ENCODE data around the gene DCUN1D4. TPM values are rescaled to one million over a fixed set of nuclear protein-coding genes. Genes with fewer than 3 reads are reported as not detected.
A peak's percentile ranks its signal among the peaks of the same experiment; 100 is the strongest.

DCUN1D4 gene
- total and polyA plus RNA-seq, 4 donors, result 15.2 to 33.9 (median 21.8) TPM

DNA sequence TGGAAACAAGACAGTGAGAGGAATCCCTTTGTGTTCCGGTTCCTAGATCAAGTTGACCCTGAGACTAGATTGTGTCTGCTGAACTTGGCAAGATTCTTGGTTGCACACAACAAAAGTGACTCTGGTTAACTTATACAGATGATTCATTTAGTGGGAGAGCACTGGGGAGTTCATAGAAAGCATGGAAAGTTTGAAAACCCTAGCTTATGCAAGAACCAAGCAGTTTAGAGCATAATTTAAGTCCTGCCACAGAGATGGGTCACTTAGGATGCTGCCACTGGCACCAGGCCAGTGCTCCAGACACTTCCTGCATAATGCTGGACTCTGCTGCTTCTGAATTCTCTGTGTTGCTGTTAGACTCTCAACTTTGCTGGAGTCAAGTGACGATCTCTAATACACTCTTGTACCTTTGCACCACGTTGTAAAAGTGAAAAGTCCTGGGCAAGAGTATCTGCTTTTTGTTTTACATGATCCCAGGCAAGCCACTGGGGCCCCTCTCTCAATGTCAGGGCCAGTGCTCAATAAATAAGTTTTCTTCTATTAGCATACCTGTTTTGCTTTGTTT is 12.7 kb upstream of the DCUN1D4 start:
- H3K36me3 ChIP-seq (ENCODE audit: control insufficient read depth in 4 of 4, insufficient read depth in 3 of 4, low read depth in 1 of 4, low read length in 3 of 4), result no peaks in the 10 kb centered on the region
- H3K9ac ChIP-seq (ENCODE audit: low read depth in 1 of 2, low read length in 2 of 2), result no peak overlapping the region
- H3K27ac ChIP-seq (ENCODE audit: low read depth in 1 of 2, low read length in 2 of 2), result no peak overlapping the region
- TF ChIP-seq YY1 (IDR thresholded peaks at IDR 0.05) (no peak), FOXA1 (IDR thresholded peaks at IDR 0.05) (no peak)
- WGBS, result 58% methylated on average over 3 of the region's 3 CpGs
- H3K27me3 ChIP-seq (ENCODE audit: control insufficient read depth in 4 of 4, insufficient read depth in 4 of 4, low read length in 3 of 4), result no peaks in the 10 kb centered on the region
- no peak overlapping the region for H3K4me3 ChIP-seq (ENCODE audit: low read depth in 1 of 3, low read length in 3 of 3)
- no peaks in the 10 kb centered on the region for H3K4me1 ChIP-seq (ENCODE audit: control insufficient read depth in 4 of 4, insufficient read depth in 4 of 4, low read length in 3 of 4)
- no peaks in the 10 kb centered on the region for H3K9me3 ChIP-seq (ENCODE audit: control insufficient read depth in 4 of 4, low read length in 3 of 4)
- DNase-seq (ENCODE audit: low spot score), result no peak

DNA sequence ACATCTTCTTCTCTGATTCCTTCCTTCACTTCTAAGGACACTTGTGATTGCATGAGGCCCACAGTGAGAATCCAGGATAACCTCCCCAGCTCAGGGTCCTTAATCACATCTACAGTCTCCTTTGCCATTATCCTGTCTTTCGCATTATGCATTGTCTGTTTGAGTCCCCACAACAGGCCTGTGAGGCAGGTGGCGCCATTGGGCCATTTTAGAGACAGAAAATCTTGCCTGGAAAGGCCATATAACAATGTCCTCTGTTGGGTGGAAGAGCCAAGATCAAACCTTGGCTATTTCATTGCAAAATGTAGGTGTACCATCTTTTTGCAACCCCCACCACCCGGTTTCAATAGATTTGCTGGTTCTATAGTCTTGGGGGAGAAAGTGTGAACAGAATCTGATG is 11.8 kb upstream of the DCUN1D4 start:
- Histone ChIP-seq H3K4me3 (ENCODE audit: low read depth in 1 of 3, low read length in 3 of 3) (no peak overlapping the region), H3K27ac (ENCODE audit: low read depth in 1 of 2, low read length in 2 of 2) (no peak overlapping the region), H3K27me3 (ENCODE audit: control insufficient read depth in 4 of 4, insufficient read depth in 4 of 4, low read length in 3 of 4) (no peaks in the 10 kb centered on the region), H3K9ac (ENCODE audit: low read depth in 1 of 2, low read length in 2 of 2) (no peak overlapping the region), H3K36me3 (ENCODE audit: control insufficient read depth in 4 of 4, insufficient read depth in 3 of 4, low read depth in 1 of 4, low read length in 3 of 4) (no peaks in the 10 kb centered on the region), H3K9me3 (ENCODE audit: control insufficient read depth in 4 of 4, low read length in 3 of 4) (no peaks in the 10 kb centered on the region), H3K4me1 (ENCODE audit: control insufficient read depth in 4 of 4, insufficient read depth in 4 of 4, low read length in 3 of 4) (no peaks in the 10 kb centered on the region)
- TF ChIP-seq HNF4A (conservative IDR thresholded peaks at IDR 0.05) (no peak), HNF4G (IDR thresholded peaks at IDR 0.05) (no peak), EGR1 (IDR thresholded peaks at IDR 0.05; ENCODE audit: low read depth in 2 of 2) (no peak), YY1 (IDR thresholded peaks at IDR 0.05) (peak; percentile 36), FOXA2 (IDR thresholded peaks at IDR 0.05) (no peak), RXRA (IDR thresholded peaks at IDR 0.05) (no peak), RAD21 (IDR thresholded peaks at IDR 0.05) (peak; percentile 97 to 98), FOXA1 (IDR thresholded peaks at IDR 0.05) (no peak), SP1 (IDR thresholded peaks at IDR 0.05) (no peak)
- TF ChIP-seq, protein P1, sequence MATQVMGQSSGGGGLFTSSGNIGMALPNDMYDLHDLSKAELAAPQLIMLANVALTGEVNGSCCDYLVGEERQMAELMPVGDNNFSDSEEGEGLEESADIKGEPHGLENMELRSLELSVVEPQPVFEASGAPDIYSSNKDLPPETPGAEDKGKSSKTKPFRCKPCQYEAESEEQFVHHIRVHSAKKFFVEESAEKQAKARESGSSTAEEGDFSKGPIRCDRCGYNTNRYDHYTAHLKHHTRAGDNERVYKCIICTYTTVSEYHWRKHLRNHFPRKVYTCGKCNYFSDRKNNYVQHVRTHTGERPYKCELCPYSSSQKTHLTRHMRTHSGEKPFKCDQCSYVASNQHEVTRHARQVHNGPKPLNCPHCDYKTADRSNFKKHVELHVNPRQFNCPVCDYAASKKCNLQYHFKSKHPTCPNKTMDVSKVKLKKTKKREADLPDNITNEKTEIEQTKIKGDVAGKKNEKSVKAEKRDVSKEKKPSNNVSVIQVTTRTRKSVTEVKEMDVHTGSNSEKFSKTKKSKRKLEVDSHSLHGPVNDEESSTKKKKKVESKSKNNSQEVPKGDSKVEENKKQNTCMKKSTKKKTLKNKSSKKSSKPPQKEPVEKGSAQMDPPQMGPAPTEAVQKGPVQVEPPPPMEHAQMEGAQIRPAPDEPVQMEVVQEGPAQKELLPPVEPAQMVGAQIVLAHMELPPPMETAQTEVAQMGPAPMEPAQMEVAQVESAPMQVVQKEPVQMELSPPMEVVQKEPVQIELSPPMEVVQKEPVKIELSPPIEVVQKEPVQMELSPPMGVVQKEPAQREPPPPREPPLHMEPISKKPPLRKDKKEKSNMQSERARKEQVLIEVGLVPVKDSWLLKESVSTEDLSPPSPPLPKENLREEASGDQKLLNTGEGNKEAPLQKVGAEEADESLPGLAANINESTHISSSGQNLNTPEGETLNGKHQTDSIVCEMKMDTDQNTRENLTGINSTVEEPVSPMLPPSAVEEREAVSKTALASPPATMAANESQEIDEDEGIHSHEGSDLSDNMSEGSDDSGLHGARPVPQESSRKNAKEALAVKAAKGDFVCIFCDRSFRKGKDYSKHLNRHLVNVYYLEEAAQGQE (IDR thresholded peaks at IDR 0.05), result no peak
- TF ChIP-seq, protein P2, sequence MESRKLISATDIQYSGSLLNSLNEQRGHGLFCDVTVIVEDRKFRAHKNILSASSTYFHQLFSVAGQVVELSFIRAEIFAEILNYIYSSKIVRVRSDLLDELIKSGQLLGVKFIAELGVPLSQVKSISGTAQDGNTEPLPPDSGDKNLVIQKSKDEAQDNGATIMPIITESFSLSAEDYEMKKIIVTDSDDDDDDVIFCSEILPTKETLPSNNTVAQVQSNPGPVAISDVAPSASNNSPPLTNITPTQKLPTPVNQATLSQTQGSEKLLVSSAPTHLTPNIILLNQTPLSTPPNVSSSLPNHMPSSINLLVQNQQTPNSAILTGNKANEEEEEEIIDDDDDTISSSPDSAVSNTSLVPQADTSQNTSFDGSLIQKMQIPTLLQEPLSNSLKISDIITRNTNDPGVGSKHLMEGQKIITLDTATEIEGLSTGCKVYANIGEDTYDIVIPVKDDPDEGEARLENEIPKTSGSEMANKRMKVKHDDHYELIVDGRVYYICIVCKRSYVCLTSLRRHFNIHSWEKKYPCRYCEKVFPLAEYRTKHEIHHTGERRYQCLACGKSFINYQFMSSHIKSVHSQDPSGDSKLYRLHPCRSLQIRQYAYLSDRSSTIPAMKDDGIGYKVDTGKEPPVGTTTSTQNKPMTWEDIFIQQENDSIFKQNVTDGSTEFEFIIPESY (IDR thresholded peaks at IDR 0.05), result no peak
- TF ChIP-seq, protein P3, sequence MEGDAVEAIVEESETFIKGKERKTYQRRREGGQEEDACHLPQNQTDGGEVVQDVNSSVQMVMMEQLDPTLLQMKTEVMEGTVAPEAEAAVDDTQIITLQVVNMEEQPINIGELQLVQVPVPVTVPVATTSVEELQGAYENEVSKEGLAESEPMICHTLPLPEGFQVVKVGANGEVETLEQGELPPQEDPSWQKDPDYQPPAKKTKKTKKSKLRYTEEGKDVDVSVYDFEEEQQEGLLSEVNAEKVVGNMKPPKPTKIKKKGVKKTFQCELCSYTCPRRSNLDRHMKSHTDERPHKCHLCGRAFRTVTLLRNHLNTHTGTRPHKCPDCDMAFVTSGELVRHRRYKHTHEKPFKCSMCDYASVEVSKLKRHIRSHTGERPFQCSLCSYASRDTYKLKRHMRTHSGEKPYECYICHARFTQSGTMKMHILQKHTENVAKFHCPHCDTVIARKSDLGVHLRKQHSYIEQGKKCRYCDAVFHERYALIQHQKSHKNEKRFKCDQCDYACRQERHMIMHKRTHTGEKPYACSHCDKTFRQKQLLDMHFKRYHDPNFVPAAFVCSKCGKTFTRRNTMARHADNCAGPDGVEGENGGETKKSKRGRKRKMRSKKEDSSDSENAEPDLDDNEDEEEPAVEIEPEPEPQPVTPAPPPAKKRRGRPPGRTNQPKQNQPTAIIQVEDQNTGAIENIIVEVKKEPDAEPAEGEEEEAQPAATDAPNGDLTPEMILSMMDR (IDR thresholded peaks at IDR 0.05; ENCODE audit: low read depth, low read length, missing input control), result peak; percentile 84
- TF ChIP-seq, protein P4, sequence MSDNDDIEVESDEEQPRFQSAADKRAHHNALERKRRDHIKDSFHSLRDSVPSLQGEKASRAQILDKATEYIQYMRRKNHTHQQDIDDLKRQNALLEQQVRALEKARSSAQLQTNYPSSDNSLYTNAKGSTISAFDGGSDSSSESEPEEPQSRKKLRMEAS (IDR thresholded peaks at IDR 0.05), result no peak
- DNase-seq (ENCODE audit: low spot score), result peak; percentile 63
- WGBS, result 20% methylated on average over 3 of the region's 3 CpGs

All from liver (tissue), 9 donors.